Smooth muscle cell (in vitro differentiated cells): ENCODE measurements around the gene RAX. TPM values are rescaled to one million over a fixed set of nuclear protein-coding genes. Genes with fewer than 3 reads are reported as not detected.
A peak's percentile ranks its signal among the peaks of the same experiment; 100 is the strongest.

Source experiments
- DNase-seq: peaks from one replicate; lab custom pipeline; 2025; ENCODE audit not compliant: unreplicated experiment; lab: John Stamatoyannopoulos, UW
- H2AFZ ChIP-seq: fragments of 200-600 bp; sonication (generic); 2 replicates; pipeline ENCODE4 v1.6.0; 2016; ENCODE audit warnings: antibody characterized with exemption, low read depth, mild to moderate bottlenecking
- H3F3A ChIP-seq: fragments of 200-600 bp; sonication (generic); 2 replicates; pipeline ENCODE4 v1.6.0; 2017; ENCODE audit warnings: antibody characterized with exemption, low read depth
- H3K27ac ChIP-seq: fragments of 200-600 bp; sonication (generic); 2 replicates; pipeline ENCODE4 v1.5.1; 2016; ENCODE audit warnings: low read depth, mild to moderate bottlenecking
- H3K27me3 ChIP-seq: fragments of 200-600 bp; sonication (generic); 2 replicates; pipeline ENCODE4 v1.6.1; 2016; ENCODE audit warnings: low read depth, mild to moderate bottlenecking
- H3K36me3 ChIP-seq: fragments of 200-600 bp; sonication (generic); 2 replicates; pipeline ENCODE4 v1.5.1; 2016; ENCODE audit warnings: low read depth
- H3K4me1 ChIP-seq: fragments of 200-600 bp; sonication (generic); 2 replicates; pipeline ENCODE4 v1.5.1; 2016; ENCODE audit warnings: low read depth
- H3K4me2 ChIP-seq: fragments of 200-600 bp; sonication (generic); 2 replicates; pipeline ENCODE4 v1.6.0; 2016; ENCODE audit warnings: mild to moderate bottlenecking
- H3K4me3 ChIP-seq: fragments of 200-600 bp; sonication (generic); 2 replicates; pipeline ENCODE4 v1.5.1; 2016; ENCODE audit warnings: mild to moderate bottlenecking
- H3K79me2 ChIP-seq: fragments of 200-600 bp; sonication (generic); 2 replicates; pipeline ENCODE4 v1.6.0; 2016; ENCODE audit warnings: low read depth, mild to moderate bottlenecking
- H3K9ac ChIP-seq: fragments of 200-600 bp; sonication (generic); 2 replicates; pipeline ENCODE4 v1.6.0; 2016; ENCODE audit warnings: low read depth
- H3K9me3 ChIP-seq: fragments of 200-600 bp; sonication (generic); replicated peaks from 2 replicates; pipeline ENCODE4 v1.5.1; 2016; ENCODE audit warnings: low read depth
- H4K20me1 ChIP-seq: fragments of 200-600 bp; sonication (generic); 2 replicates; pipeline ENCODE4 v1.6.0; 2016; ENCODE audit warnings: low read depth
- WGBS: methylation state at CpG from one replicate; pipeline ENCODE4 v1.1.7; 2016; ENCODE audit warnings: low lambda C conversion rate; 5-methylcytosine and 5-hydroxymethylcytosine counted together
- polyA plus RNA-seq: library from polyadenylated mRNA; unstranded; fragments of >200 nt; fragmentation: Nextera tagmentation; extraction: Ambion mirVana; gene quantifications from 2 replicates; pipeline ENCODE4 v1.2.1, GENCODE V29; 2016
- total RNA-seq: library from RNA; depleted of rRNA; stranded (reverse); fragments of >200 nt; gene quantifications from 2 replicates; pipeline ENCODE4 v1.2.3, GENCODE V29; 2014
- TF ChIP-seq, protein P1 (sequence below): fragments of 200-600 bp; sonication (generic); IDR thresholded peaks from 2 replicates; pipeline ENCODE4 v1.5.1; 2017; ENCODE audit warnings: borderline replicate concordance, mild to moderate bottlenecking, antibody characterized with exemption; ENCODE audit not compliant: insufficient read depth, poor library complexity, severe bottlenecking

Gene RAX
- total and polyA plus RNA-seq, 2 experiments from 2014 or later, result not detected

DNA sequence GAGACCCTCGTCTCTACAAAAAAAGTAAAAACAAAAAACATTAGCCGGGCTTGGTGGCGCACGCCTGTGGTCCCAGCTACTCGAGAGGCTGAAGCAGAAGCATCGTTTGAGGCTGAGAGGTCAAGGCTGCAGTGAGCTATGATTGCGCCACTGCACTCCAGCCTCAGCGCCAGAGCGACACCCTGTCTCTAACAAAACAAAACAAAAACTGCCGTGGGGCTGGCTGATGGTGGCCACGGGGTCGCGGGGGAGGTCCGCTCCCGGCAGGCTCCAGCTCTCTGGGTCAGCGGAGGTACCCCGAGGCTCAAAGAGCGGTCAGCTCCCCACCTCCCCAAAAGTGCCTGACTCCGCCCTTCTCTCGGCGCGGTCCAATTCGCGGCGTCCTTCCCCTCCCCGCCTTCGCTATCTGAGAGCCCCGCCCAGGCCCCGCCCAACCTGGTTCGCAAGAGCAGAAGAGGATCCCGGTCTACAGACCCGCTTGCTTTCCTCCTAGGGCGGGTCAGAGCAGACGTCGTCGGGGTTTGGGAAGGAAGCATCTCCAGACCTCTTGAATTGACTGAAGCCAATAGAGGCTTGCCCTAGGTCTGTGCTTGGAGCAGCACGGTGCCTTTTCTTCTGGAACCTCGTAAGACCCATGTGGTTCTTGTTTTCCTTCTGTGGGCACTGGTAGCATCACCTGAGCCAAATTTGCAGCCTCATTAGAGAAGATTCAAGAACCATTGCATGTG is 7.8 kb downstream of the RAX start:
- H3K79me2 ChIP-seq, result no peaks in the 10 kb centered on the region
- WGBS, result 6% methylated on average over 24 of the region's 38 CpGs
- no peak for DNase-seq
- no peaks in the 10 kb centered on the region for H3K9me3 ChIP-seq
- no peaks in the 10 kb centered on the region for H3K36me3 ChIP-seq
- H3F3A ChIP-seq, result no peaks in the 10 kb centered on the region
- no peaks in the 10 kb centered on the region for H4K20me1 ChIP-seq
- TF ChIP-seq, protein P1, sequence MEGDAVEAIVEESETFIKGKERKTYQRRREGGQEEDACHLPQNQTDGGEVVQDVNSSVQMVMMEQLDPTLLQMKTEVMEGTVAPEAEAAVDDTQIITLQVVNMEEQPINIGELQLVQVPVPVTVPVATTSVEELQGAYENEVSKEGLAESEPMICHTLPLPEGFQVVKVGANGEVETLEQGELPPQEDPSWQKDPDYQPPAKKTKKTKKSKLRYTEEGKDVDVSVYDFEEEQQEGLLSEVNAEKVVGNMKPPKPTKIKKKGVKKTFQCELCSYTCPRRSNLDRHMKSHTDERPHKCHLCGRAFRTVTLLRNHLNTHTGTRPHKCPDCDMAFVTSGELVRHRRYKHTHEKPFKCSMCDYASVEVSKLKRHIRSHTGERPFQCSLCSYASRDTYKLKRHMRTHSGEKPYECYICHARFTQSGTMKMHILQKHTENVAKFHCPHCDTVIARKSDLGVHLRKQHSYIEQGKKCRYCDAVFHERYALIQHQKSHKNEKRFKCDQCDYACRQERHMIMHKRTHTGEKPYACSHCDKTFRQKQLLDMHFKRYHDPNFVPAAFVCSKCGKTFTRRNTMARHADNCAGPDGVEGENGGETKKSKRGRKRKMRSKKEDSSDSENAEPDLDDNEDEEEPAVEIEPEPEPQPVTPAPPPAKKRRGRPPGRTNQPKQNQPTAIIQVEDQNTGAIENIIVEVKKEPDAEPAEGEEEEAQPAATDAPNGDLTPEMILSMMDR, result no peak
- H3K27ac ChIP-seq, result no peak overlapping the region
- no peak overlapping the region for H2AFZ ChIP-seq
- H3K4me3 ChIP-seq, result peak overlapping the region; percentile 16
- no peak overlapping the region for H3K9ac ChIP-seq
- H3K4me1 ChIP-seq, result peaks cover 36% of the 10 kb centered on the region
- peak overlapping the region; percentile 48 for H3K4me2 ChIP-seq
- peaks cover 72% of the 10 kb centered on the region for H3K27me3 ChIP-seq

DNA sequence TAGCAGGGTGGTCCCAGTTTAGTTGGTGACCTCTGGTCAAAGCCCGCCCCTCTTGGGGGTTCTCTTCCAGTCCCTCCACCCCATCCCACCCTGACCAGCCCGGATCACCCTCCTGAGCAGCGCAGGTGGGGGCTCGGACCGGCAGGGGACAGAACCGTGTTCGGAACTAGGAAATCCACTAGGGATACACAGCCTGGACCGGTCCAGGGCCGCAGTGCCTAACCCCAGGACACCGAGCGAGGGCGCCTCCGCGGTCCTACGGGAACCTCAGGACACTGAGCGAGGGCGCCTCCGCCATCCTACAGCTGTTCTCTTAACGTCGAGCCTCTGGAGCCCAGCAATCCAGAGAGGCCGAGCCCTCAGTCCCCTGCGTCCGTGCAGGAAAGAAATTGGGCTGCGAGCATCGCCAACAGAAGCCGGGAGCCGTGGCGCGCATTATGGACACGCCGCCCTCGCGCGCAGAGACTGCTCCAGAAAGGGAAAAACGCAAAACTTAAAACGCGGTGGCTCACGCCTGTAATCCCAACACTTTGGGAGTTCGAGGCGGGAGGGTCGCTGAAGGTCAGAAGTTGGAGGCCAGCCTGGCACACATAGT is 8.5 kb downstream of the RAX start:
- peaks cover 30% of the 10 kb centered on the region for H3K4me1 ChIP-seq
- H3K27me3 ChIP-seq, result peaks cover 76% of the 10 kb centered on the region
- H3K36me3 ChIP-seq, result no peaks in the 10 kb centered on the region
- no peak overlapping the region for H3K27ac ChIP-seq
- H2AFZ ChIP-seq, result no peak overlapping the region
- WGBS, result 9% methylated on average over 41 of the region's 41 CpGs
- H3K9me3 ChIP-seq, result no peaks in the 10 kb centered on the region
- H4K20me1 ChIP-seq, result no peaks in the 10 kb centered on the region
- no peak overlapping the region for H3K4me3 ChIP-seq
- TF ChIP-seq, protein P1, result no peak
- H3K4me2 ChIP-seq, result no peak overlapping the region
- H3K9ac ChIP-seq, result no peak overlapping the region
- DNase-seq, result no peak
- H3K79me2 ChIP-seq, result no peaks in the 10 kb centered on the region
- no peaks in the 10 kb centered on the region for H3F3A ChIP-seq

DNA sequence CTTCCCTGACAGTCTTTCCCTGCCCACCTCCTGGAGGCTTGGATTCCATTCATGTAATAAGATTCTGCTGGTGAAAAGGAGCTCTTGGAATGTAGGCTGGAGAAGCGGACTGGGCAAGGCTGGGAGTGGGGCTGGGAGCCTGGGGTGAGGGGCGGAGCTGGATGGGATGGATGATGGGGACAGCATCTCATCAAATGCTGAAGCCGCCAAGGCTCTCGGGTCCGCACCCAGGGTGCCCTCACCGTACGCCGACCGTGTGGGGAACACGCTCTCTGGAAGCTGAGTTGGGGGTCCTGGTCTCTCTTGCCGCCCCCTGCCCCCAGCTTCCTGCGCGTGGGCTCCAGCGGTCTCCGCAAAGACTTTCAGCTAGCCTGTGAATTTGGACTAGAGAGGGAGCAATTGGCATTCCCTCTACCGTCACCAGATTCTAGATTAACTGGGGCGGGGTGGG is 9.1 kb downstream of the RAX start:
- Histone ChIP-seq H3K79me2 (no peaks in the 10 kb centered on the region), H3K4me2 (no peak overlapping the region), H3F3A (no peaks in the 10 kb centered on the region), H3K4me1 (peaks cover 29% of the 10 kb centered on the region), H3K9me3 (no peaks in the 10 kb centered on the region), H4K20me1 (no peaks in the 10 kb centered on the region), H2AFZ (no peak overlapping the region), H3K9ac (no peak overlapping the region), H3K27me3 (peaks cover 78% of the 10 kb centered on the region), H3K4me3 (no peak overlapping the region), H3K27ac (no peak overlapping the region), H3K36me3 (no peaks in the 10 kb centered on the region)
- WGBS, result 16% methylated on average over 10 of the region's 17 CpGs
- TF ChIP-seq, protein P1, result no peak
- no peak for DNase-seq
